Esophagus muscularis mucosa (tissue), 4 donors: ENCODE results near the gene METTL27. TPM values are rescaled to one million over a fixed set of nuclear protein-coding genes. Genes with fewer than 3 reads are reported as not detected.

Source experiments
- DNase-seq: peaks from one replicate; pipeline ENCODE4 v3.0.0-alpha.2; 2017; ENCODE audit errors: extremely low spot score
- H3K27ac ChIP-seq, 4 donors: fragments of 200-600 bp; sonication (generic); replicated peaks in 1 of 4; 1 replicate in 3 of 4; 2 replicates in 1 of 4; pipeline ENCODE4 v1.5.1; 2016 to 2019; ENCODE audit warnings: mild to moderate bottlenecking in 1 of 4
- H3K27me3 ChIP-seq, 4 donors: fragments of 200-600 bp; sonication (generic); one replicate each; pipeline versions ENCODE4 v1.5.1 to v1.6.0; 2016 to 2019
- H3K36me3 ChIP-seq, 4 donors: fragments of 200-600 bp; sonication (generic); one replicate each; pipeline ENCODE4 v1.5.1; 2016 to 2019
- H3K4me1 ChIP-seq, 4 donors: fragments of 200-600 bp; sonication (generic); one replicate each; pipeline ENCODE4 v1.5.1; 2016 to 2019
- H3K4me3 ChIP-seq, 4 donors: fragments of 200-600 bp; sonication (generic); 1 replicate in 2 of 4; 2 replicates in 2 of 4; pipeline ENCODE4 v1.5.1; 2016 to 2019; ENCODE audit warnings: mild to moderate bottlenecking in 4 of 4, moderate library complexity in 1 of 4
- H3K9me3 ChIP-seq, 4 donors: fragments of 200-600 bp; sonication (generic); 1 replicate in 3 of 4; 2 replicates in 1 of 4; pipeline ENCODE4 v1.5.1; 2016 to 2019
- CTCF ChIP-seq, 3 experiments: fragments of 200-600 bp in 2 of 3; fragments of 450-650 bp in 1 of 3; sonication (generic) in 2 of 3; IDR thresholded peaks; one replicate each; pipeline ENCODE4 v1.5.1; 2017 to 2019; ENCODE audit warnings: antibody characterized with exemption in 3 of 3, mild to moderate bottlenecking in 2 of 3, moderate library complexity in 1 of 3
- EP300 ChIP-seq: sonication (generic); formaldehyde crosslinking; IDR thresholded peaks from one replicate; pipeline ENCODE4 v1.6.1; 2017; ENCODE audit warnings: antibody characterized with exemption
- POLR2A ChIP-seq: fragments of 450-650 bp; IDR thresholded peaks from one replicate; pipeline ENCODE4 v1.6.1; 2017; ENCODE audit warnings: antibody characterized with exemption, moderate library complexity, mild to moderate bottlenecking, low read depth
- POLR2AphosphoS5 ChIP-seq, 2 donors: sonication (generic); formaldehyde crosslinking; IDR thresholded peaks; one replicate each; pipeline ENCODE4 v1.6.1; 2017; ENCODE audit warnings: antibody characterized with exemption in 2 of 2
- WGBS: methylation state at CpG from one replicate; pipeline ENCODE4 v1.1.5; 2018; 5-methylcytosine and 5-hydroxymethylcytosine counted together
- intact Hi-C: fragments of 100-400 bp; cut with DNase I; formaldehyde crosslinking; loops from one replicate; pipeline ENCODE4 v1.15.1; 2023
- total RNA-seq, 4 donors: library from RNA; depleted of rRNA; stranded (reverse); fragments of >200 nt; gene quantifications; one replicate each; pipeline versions ENCODE4 v1.1.0 to v1.2.1, GENCODE V29; 2016

The METTL27 gene
- total RNA-seq = 1 to 10 TPM in 3 of 4 donors, under 1 TPM in 1; 0.83 to 4.0 (median 2.8) TPM

DNA sequence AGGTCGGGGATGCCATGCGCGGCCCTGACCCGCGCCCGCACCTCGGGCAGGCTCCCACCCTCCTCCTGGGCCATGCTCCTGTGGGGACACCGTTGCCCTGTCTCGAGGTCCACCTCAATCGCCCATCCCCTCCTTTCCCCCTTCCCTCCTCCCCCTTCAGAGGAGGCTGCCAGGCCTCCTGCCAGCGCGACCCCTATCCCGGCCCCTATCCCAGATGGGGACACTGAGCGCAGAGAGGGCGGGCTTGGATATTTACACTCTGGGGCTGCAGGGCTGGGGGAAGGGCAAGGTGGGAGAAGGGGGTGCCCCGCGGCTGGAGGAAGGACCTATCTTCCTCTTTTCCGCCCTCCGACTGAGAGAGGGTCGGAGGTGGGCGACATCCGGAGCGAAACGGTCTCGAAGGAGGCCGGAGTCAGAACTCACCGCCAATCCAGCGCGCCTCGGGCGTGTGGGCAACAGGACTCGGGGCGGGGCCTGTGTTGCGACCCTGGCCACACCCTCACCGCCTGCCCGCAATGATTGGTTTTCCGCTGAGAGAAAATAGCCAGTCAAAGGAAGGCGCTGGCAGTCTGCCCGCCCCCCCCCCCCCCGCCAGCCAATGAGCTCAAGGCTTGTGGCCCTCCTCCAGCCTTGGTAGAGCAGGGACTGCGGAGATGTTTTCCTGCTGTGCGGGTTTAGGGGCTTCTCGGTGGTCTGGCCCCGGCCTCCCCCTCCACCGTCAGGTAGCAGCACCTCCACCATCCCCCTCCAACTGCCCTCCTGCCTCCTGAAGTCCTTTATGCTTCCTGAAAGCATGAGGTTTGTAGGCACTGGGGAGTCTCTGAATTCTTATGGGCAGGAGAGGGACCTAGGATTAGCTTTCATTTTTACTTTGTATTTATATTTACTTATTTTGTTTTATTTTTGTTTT is at the start of gene METTL27:
METTL27 (minus strand) TSS at position 450 of the 910 bp plus-strand sequence; CDS start at position 74, 376 bp downstream.
- Histone ChIP-seq H3K4me1 (peaks cover 9 to 21% (median 14%) of the 10 kb centered on the region in 4 donors), H3K9me3 (no peaks in the 10 kb centered on the region), H3K27ac (peak within 1 kb of the TSS; percentile 66 to 80 (median 72)), H3K27me3 (no peaks in the 10 kb centered on the region), H3K4me3 (peak within 1 kb of the TSS; percentile 64 to 74 (median 69)), H3K36me3 (no peaks in the 10 kb centered on the region)
- TF ChIP-seq EP300 (no peak), POLR2AphosphoS5 (IDR thresholded peaks at IDR 0.05) (peak; percentile 79 to 87), CTCF (IDR thresholded peaks at IDR 0.05) (no peak)
- peak; percentile 99 for DNase-seq
- WGBS = 3% methylated on average over 33 of the region's 45 CpGs
- intact Hi-C loops = no loop called here

GRCh38 chr7:73891178-73891885 is 49.0 kb upstream of the METTL27 start:
- H3K36me3 ChIP-seq = no peaks in the 10 kb centered on the region
- H3K27ac ChIP-seq = peak overlapping the region; percentile 51 to 81 (median 71)
- H3K4me3 ChIP-seq = no peak overlapping the region
- DNase-seq = no peak
- 93% methylated on average over 11 of the region's 16 CpGs for WGBS
- H3K4me1 ChIP-seq = peaks cover 21 to 70% (median 60%) of the 10 kb centered on the region in 4 donors
- peaks cover 0 to 11% (median 0%) of the 10 kb centered on the region in 4 donors for H3K9me3 ChIP-seq
- H3K27me3 ChIP-seq = no peaks in the 10 kb centered on the region
- intact Hi-C loops = loop anchor here (5.0 kb wide), 1 partner anchor 136 kb away; the partner anchor contains the start of gene ELN
- TF ChIP-seq EP300 = no peak
- peak in 1 of 3 experiments; percentile 10 for TF ChIP-seq CTCF (IDR thresholded peaks at IDR 0.05)
- TF ChIP-seq POLR2AphosphoS5 (IDR thresholded peaks at IDR 0.05) = peak in 1 of 2 donors; percentile 25

- Histone ChIP-seq H3K36me3 (no peaks in the 10 kb centered on the region), H3K9me3 (peaks cover 0 to 4% (median 0%) of the 10 kb centered on the region in 4 donors), H3K4me1 (peaks cover 26 to 77% (median 66%) of the 10 kb centered on the region in 4 donors), H3K27me3 (no peaks in the 10 kb centered on the region), H3K4me3 (no peak overlapping the region), H3K27ac (peak overlapping the region; percentile 17 to 81 (median 64))
- 91% methylated on average over 16 of the region's 16 CpGs for WGBS
- DNase-seq = no peak
- intact Hi-C loops = loop anchor here (5.0 kb wide), 1 partner anchor 137 kb away; the partner anchor contains the start of gene ELN
- no peak for TF ChIP-seq CTCF (IDR thresholded peaks at IDR 0.05)
- TF ChIP-seq POLR2A = no peak
- TF ChIP-seq EP300 = no peak
- no peak for TF ChIP-seq POLR2AphosphoS5 (IDR thresholded peaks at IDR 0.05)
These were observed 48.3 kb upstream of the METTL27 start for GRCh38 chr7:73890555-73891147.

GRCh38 chr7:73888959-73889358 is 46.6 kb upstream of the METTL27 start:
- WGBS = 90% methylated on average over 5 of the region's 6 CpGs
- intact Hi-C loops = no loop called here
- TF ChIP-seq EP300 (no peak), CTCF (IDR thresholded peaks at IDR 0.05) (no peak), POLR2AphosphoS5 (IDR thresholded peaks at IDR 0.05) (no peak)
- Histone ChIP-seq H3K36me3 (no peaks in the 10 kb centered on the region), H3K27ac (no peak overlapping the region), H3K4me1 (peaks cover 25 to 66% (median 54%) of the 10 kb centered on the region in 4 donors), H3K4me3 (no peak overlapping the region), H3K9me3 (no peaks in the 10 kb centered on the region), H3K27me3 (no peaks in the 10 kb centered on the region)
- no peak for DNase-seq
